ENCODE results near the gene DUXB. TPM values are rescaled to one million over a fixed set of nuclear protein-coding genes. Genes with fewer than 3 reads are reported as not detected.

The DUXB gene
- polyA plus RNA-seq, 3 donors = not detected

DNA sequence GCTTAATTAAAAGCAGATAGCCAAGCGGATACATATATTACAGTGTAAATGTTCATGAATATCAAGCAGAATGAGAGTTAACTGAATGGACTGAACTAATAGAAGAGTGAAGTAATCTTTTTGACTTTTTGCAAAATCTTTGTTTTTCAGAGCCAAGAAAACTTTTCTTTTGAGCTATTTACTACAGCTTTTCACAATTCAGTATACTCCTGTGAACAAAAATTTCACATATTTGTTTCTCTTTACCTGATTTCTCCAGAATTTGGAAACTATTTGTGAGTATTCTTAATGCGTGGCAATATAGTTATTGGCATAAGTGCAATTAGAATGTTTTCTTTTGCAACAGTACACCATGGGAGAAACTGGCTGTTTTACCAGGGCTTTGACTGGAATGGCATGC lies 9.1 kb upstream of the DUXB start:
- no peak overlapping the region for H3K4me3 Mint-ChIP-seq
- Histone ChIP-seq H3K9me3 (replicated peaks in 1 of 2; ENCODE audit: control insufficient read depth in 1 of 2, insufficient read depth in 1 of 2, low read length in 2 of 2) (peaks cover 18 to 19% of the 10 kb centered on the region in 2 donors), H3K4me3 (replicated peaks in 1 of 3; ENCODE audit: low read depth in 2 of 3, low read length in 3 of 3) (no peak overlapping the region), H3K79me2 (ENCODE audit: insufficient read depth, low read length) (no peaks in the 10 kb centered on the region), H3K27ac (ENCODE audit: low read depth in 1 of 2, low read length in 2 of 2) (no peak overlapping the region), H3K27me3 (ENCODE audit: control insufficient read depth in 2 of 2, insufficient read depth in 2 of 2, low read length in 2 of 2) (no peaks in the 10 kb centered on the region), H3K36me3 (replicated peaks in 1 of 2; ENCODE audit: control insufficient read depth in 1 of 2, insufficient read depth in 2 of 2, low read length in 2 of 2) (no peaks in the 10 kb centered on the region), H2AFZ (ENCODE audit: insufficient read depth, low read depth, low read length, poor library complexity, severe bottlenecking) (no peak overlapping the region), H4K20me1 (ENCODE audit: insufficient read depth, low read length) (no peaks in the 10 kb centered on the region), H3K4me2 (replicated peaks; ENCODE audit: extremely low read depth, low read length, poor library complexity, severe bottlenecking) (no peak overlapping the region), H3K4me1 (ENCODE audit: control insufficient read depth in 1 of 2, insufficient read depth in 2 of 2, low read length in 2 of 2) (no peaks in the 10 kb centered on the region), H3K9ac (ENCODE audit: insufficient read depth, low read length, poor library complexity, severe bottlenecking) (no peak overlapping the region)
- H3K36me3 Mint-ChIP-seq = no peaks in the 10 kb centered on the region
- H3K27ac Mint-ChIP-seq = no peak overlapping the region
- no peak for TF ChIP-seq CTCF (IDR thresholded peaks at IDR 0.05)
- no peaks in the 10 kb centered on the region for H3K4me1 Mint-ChIP-seq
- H3K9me3 Mint-ChIP-seq = peaks cover 10 to 31% (median 21%) of the 10 kb centered on the region in 7 donors
- intact Hi-C loops (cut with micrococcal nuclease) = no loop called here
- peaks cover 0 to 2% (median 1%) of the 10 kb centered on the region in 3 donors for H3K27me3 Mint-ChIP-seq (ENCODE audit: low read depth in 3 of 3)
- no peak for DNase-seq
- WGBS (ENCODE audit: insufficient coverage) = 100% methylated on average over 1 of the region's 2 CpGs

DNA sequence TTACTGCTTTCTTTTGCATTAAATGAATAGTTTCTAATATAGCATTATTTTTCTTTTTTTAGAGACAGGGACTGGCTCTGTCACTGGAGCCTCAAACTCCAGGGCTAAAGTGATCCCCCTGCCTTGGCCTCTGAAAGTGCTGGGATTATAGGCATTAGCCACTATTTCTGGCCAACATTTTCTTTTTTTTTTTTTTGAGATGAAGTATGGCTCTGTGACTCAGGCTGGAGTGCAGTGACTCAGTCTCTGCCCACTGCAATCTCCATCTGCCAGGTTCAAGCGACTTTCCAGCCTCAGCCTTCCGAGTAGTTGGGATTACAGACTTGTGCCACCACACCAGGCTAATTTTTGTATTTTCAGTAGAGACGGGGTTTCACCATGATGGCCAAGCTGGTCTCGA lies 2.0 kb upstream of the DUXB start:
- H4K20me1 ChIP-seq (ENCODE audit: insufficient read depth, low read length) = no peaks in the 10 kb centered on the region
- intact Hi-C loops (cut with micrococcal nuclease) = no loop called here
- Mint-ChIP-seq H3K9me3 (peaks cover 6 to 16% (median 9%) of the 10 kb centered on the region in 7 donors), H3K27me3 (ENCODE audit: low read depth in 3 of 3) (peaks cover 0 to 4% (median 1%) of the 10 kb centered on the region in 3 donors), H3K4me3 (no peak overlapping the region), H3K36me3 (no peaks in the 10 kb centered on the region), H3K4me1 (no peaks in the 10 kb centered on the region), H3K27ac (no peak overlapping the region)
- H3K27ac ChIP-seq (ENCODE audit: low read depth in 1 of 2, low read length in 2 of 2) = no peak overlapping the region
- DNase-seq = no peak
- no peak overlapping the region for H3K4me2 ChIP-seq (replicated peaks; ENCODE audit: extremely low read depth, low read length, poor library complexity, severe bottlenecking)
- no peaks in the 10 kb centered on the region for H3K4me1 ChIP-seq (ENCODE audit: control insufficient read depth in 1 of 2, insufficient read depth in 2 of 2, low read length in 2 of 2)
- H3K36me3 ChIP-seq (replicated peaks in 1 of 2; ENCODE audit: control insufficient read depth in 1 of 2, insufficient read depth in 2 of 2, low read length in 2 of 2) = no peaks in the 10 kb centered on the region
- H3K9me3 ChIP-seq (replicated peaks in 1 of 2; ENCODE audit: control insufficient read depth in 1 of 2, insufficient read depth in 1 of 2, low read length in 2 of 2) = no peaks in the 10 kb centered on the region
- H3K4me3 ChIP-seq (replicated peaks in 1 of 3; ENCODE audit: low read depth in 2 of 3, low read length in 3 of 3) = no peak overlapping the region
- WGBS (ENCODE audit: insufficient coverage) = 89% methylated on average over 3 of the region's 4 CpGs
- H2AFZ ChIP-seq (ENCODE audit: insufficient read depth, low read depth, low read length, poor library complexity, severe bottlenecking) = no peak overlapping the region
- H3K9ac ChIP-seq (ENCODE audit: insufficient read depth, low read length, poor library complexity, severe bottlenecking) = no peak overlapping the region
- H3K27me3 ChIP-seq (ENCODE audit: control insufficient read depth in 2 of 2, insufficient read depth in 2 of 2, low read length in 2 of 2) = no peaks in the 10 kb centered on the region
- no peak for TF ChIP-seq CTCF (IDR thresholded peaks at IDR 0.05)
- H3K79me2 ChIP-seq (ENCODE audit: insufficient read depth, low read length) = no peaks in the 10 kb centered on the region

Measured in CD14-positive monocyte (primary cell).